Liver (tissue), 9 donors: Measurements from ENCODE around the gene BTBD9. TPM values are rescaled to one million over a fixed set of nuclear protein-coding genes. Genes with fewer than 3 reads are reported as not detected.

Experiments
- DNase-seq: peaks from one replicate; pipeline ENCODE4 v3.0.0-alpha.2; 2017; ENCODE audit warnings: low spot score
- H3K27ac ChIP-seq, 2 donors: one replicate each; pipeline ENCODE4 v1.7.0; 2013; ENCODE audit warnings: inconsistent platforms in 2 of 2, low read length in 2 of 2, control low read depth in 1 of 2, low read depth in 1 of 2, mild to moderate bottlenecking in 1 of 2
- H3K27me3 ChIP-seq, 4 donors: one replicate each; pipeline versions ENCODE4 v1.6.1 to v1.7.0; 2013; ENCODE audit warnings: low read length in 3 of 4, inconsistent platforms in 1 of 4, mild to moderate bottlenecking in 1 of 4, moderate library complexity in 1 of 4; ENCODE audit not compliant: control insufficient read depth in 4 of 4, insufficient read depth in 4 of 4
- H3K36me3 ChIP-seq, 4 donors: one replicate each; pipeline versions ENCODE4 v1.6.1 to v1.7.0; 2013; ENCODE audit warnings: low read length in 3 of 4, mild to moderate bottlenecking in 3 of 4, low read depth in 1 of 4, moderate library complexity in 1 of 4; ENCODE audit not compliant: control insufficient read depth in 4 of 4, insufficient read depth in 3 of 4
- H3K4me1 ChIP-seq, 4 donors: one replicate each; pipeline versions ENCODE4 v1.6.1 to v1.7.0; 2013; ENCODE audit warnings: low read length in 3 of 4, mild to moderate bottlenecking in 3 of 4, moderate library complexity in 1 of 4; ENCODE audit not compliant: control insufficient read depth in 4 of 4, insufficient read depth in 4 of 4
- H3K4me3 ChIP-seq, 3 donors: one replicate each; pipeline versions ENCODE4 v1.6.1 to v1.7.0; 2013; ENCODE audit warnings: low read length in 3 of 3, control low read depth in 1 of 3, low read depth in 1 of 3, mild to moderate bottlenecking in 1 of 3
- H3K9ac ChIP-seq, 2 donors: one replicate each; pipeline ENCODE4 v1.7.0; 2013; ENCODE audit warnings: low read length in 2 of 2, mild to moderate bottlenecking in 2 of 2, moderate library complexity in 2 of 2, control low read depth in 1 of 2, low read depth in 1 of 2
- H3K9me3 ChIP-seq, 4 donors: one replicate each; pipeline versions ENCODE4 v1.6.1 to v1.7.0; 2013; ENCODE audit warnings: low read length in 3 of 4; ENCODE audit not compliant: control insufficient read depth in 4 of 4
- EGR1 ChIP-seq, 2 donors: IDR thresholded peaks; 2 replicates each; pipeline ENCODE4 v1.6.1; 2016 to 2018; ENCODE audit warnings: antibody characterized with exemption in 2 of 2, low read depth in 2 of 2
- GABPA ChIP-seq, 2 donors: IDR thresholded peaks in 1 of 2; conservative IDR thresholded peaks in 1 of 2; 2 replicates each; pipeline ENCODE4 v1.6.1; 2016; ENCODE audit warnings: antibody characterized with exemption in 2 of 2, mild to moderate bottlenecking in 1 of 2, moderate library complexity in 1 of 2
- HNF4A ChIP-seq, 2 donors: conservative IDR thresholded peaks; 2 replicates each; pipeline ENCODE4 v1.6.1; 2016; ENCODE audit warnings: antibody characterized with exemption in 2 of 2, mild to moderate bottlenecking in 2 of 2
- HNF4G ChIP-seq: IDR thresholded peaks from 2 replicates; pipeline ENCODE4 v1.6.1; 2016; ENCODE audit warnings: antibody characterized with exemption
- JUND ChIP-seq, 2 donors: IDR thresholded peaks; 2 replicates each; pipeline ENCODE4 v1.6.1; 2016; ENCODE audit warnings: antibody characterized with exemption in 2 of 2
- MAX ChIP-seq: IDR thresholded peaks from 2 replicates; pipeline ENCODE4 v1.6.1; 2016; ENCODE audit warnings: antibody characterized with exemption
- RAD21 ChIP-seq, 2 donors: IDR thresholded peaks; 2 replicates each; pipeline ENCODE4 v1.6.1; 2016; ENCODE audit warnings: antibody characterized with exemption in 2 of 2, mild to moderate bottlenecking in 2 of 2
- SP1 ChIP-seq: IDR thresholded peaks from 2 replicates; pipeline ENCODE4 v1.6.1; 2018; ENCODE audit warnings: antibody characterized with exemption, mild to moderate bottlenecking
- TAF1 ChIP-seq: conservative IDR thresholded peaks from 2 replicates; pipeline ENCODE4 v1.6.1; 2016; ENCODE audit warnings: antibody characterized with exemption, mild to moderate bottlenecking
- ZBTB33 ChIP-seq: IDR thresholded peaks from 2 replicates; pipeline ENCODE4 v1.6.1; 2016; ENCODE audit warnings: antibody characterized with exemption
- WGBS: extraction: QIAGEN DNeasy Blood & Tissue Kit; methylation state at CpG from one replicate; pipeline ENCODE4 v1.1.7; 2013; 5-methylcytosine and 5-hydroxymethylcytosine counted together
- polyA plus RNA-seq, 2 donors: library from polyadenylated mRNA; stranded (reverse) in 1 of 2; unstranded in 1 of 2; fragments of 200-250 nt in 1 of 2; fragments of >200 nt in 1 of 2; fragmentation: Nextera tagmentation in 1 of 2; extraction: Ambion mirVana in 1 of 2; gene quantifications; one replicate each; pipeline versions ENCODE4 v1.2.1 to v1.2.3, GENCODE V29; 2013 to 2015
- total RNA-seq, 2 donors: library from RNA; depleted of rRNA; stranded (reverse); fragments of >200 nt; gene quantifications; one replicate each; pipeline ENCODE4 v1.2.3, GENCODE V29; 2014
- TF ChIP-seq, protein P1 (sequence below): IDR thresholded peaks from 2 replicates; pipeline ENCODE4 v1.6.1; 2016; ENCODE audit warnings: antibody characterized with exemption
- donor health status: healthy.
- donor health status: healthy.
- donor health status: healthy.
- donor health status: healthy.
- donor health status: healthy.

Gene BTBD9
- total and polyA plus RNA-seq, 4 donors: 2.0 to 12.4 (median 5.7) TPM

DNA sequence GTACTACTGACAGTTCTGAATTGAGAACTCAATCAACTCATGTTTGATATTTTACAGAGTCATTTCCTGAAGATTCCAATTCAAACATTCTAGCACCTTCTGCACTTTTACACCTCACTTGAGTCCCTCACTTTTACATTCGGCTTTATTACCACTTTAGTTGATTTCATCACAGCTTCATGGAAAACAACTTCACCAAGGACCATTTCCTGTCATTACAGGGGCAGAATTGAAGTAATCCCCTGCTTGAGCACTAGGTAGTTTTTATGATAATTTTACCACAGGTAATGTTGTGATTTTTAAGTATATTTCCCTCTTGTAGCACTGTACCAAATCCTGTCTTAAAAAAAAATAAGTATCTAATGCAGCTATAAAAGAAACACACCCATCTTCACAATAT is 312.9 kb downstream of the BTBD9 start:
- H3K27ac ChIP-seq: no peak overlapping the region

DNA sequence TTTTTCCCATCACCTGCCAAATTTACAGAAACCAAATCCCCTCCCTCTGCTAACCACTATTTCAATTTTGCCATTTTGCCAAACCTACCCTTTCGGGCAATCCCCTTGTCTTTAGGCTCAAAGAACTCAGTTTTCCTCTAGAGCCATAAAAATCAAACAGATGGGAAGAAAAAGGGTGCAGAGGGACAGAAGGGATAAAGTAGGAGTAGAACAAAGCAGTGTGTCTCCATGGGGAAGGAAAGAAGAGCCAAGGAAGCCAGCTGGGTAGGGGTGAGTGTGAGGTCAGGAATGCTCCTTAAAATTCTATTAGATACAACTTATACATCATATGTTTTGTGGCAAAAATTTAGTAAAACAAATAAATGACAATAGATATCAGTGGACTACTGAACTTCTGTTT is 316.5 kb downstream of the BTBD9 start:
- H3K36me3 ChIP-seq: no peaks in the 10 kb centered on the region
- TF ChIP-seq MAX (no peak), EGR1 (IDR thresholded peaks at IDR 0.05; ENCODE audit: low read depth in 2 of 2) (no peak), GABPA (IDR thresholded peaks at IDR 0.05 in 1 of 2, conservative IDR thresholded peaks at IDR 0.05 in 1 of 2) (no peak), SP1 (no peak)

More for the DNA sequence above, 312.9 kb downstream of the BTBD9 start:
- no peaks in the 10 kb centered on the region for H3K9me3 ChIP-seq
- H3K9ac ChIP-seq: no peak overlapping the region
- no peak for TF ChIP-seq HNF4A (conservative IDR thresholded peaks at IDR 0.05)
- no peak overlapping the region for H3K4me3 ChIP-seq
- no peak for DNase-seq
- H3K4me1 ChIP-seq: no peaks in the 10 kb centered on the region
- no peaks in the 10 kb centered on the region for H3K27me3 ChIP-seq
- WGBS: 75% methylated on average over 1 of the region's 1 CpG
- no peaks in the 10 kb centered on the region for H3K36me3 ChIP-seq

GRCh38 chr6:38322138-38322537 is 317.6 kb downstream of the BTBD9 start:
- H3K9ac ChIP-seq: no peak overlapping the region
- H3K9me3 ChIP-seq: peaks cover 0 to 5% (median 0%) of the 10 kb centered on the region in 4 donors
- H3K36me3 ChIP-seq: no peaks in the 10 kb centered on the region
- no peak overlapping the region for H3K27ac ChIP-seq
- WGBS: 80% methylated on average over 2 of the region's 2 CpGs
- DNase-seq: no peak
- H3K27me3 ChIP-seq: no peaks in the 10 kb centered on the region
- H3K4me1 ChIP-seq: no peaks in the 10 kb centered on the region
- TF ChIP-seq, protein P1, sequence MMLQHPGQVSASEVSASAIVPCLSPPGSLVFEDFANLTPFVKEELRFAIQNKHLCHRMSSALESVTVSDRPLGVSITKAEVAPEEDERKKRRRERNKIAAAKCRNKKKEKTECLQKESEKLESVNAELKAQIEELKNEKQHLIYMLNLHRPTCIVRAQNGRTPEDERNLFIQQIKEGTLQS: no peak
- no peak overlapping the region for H3K4me3 ChIP-seq

More for the DNA sequence above, 316.5 kb downstream of the BTBD9 start:
- H3K27me3 ChIP-seq: no peaks in the 10 kb centered on the region
- 99% methylated on average over 1 of the region's 1 CpG for WGBS
- H3K9me3 ChIP-seq: peaks cover 0 to 5% (median 0%) of the 10 kb centered on the region in 4 donors
- no peaks in the 10 kb centered on the region for H3K4me1 ChIP-seq
- H3K27ac ChIP-seq: no peak overlapping the region
- no peak for DNase-seq
- H3K9ac ChIP-seq: no peak overlapping the region
- no peak overlapping the region for H3K4me3 ChIP-seq

GRCh38 chr6:38320843-38321242 is 318.9 kb downstream of the BTBD9 start:
- no peak for DNase-seq

More at GRCh38 chr6:38320843-38321242, 318.9 kb downstream of the BTBD9 start:
- WGBS: 87% methylated on average over 6 of the region's 6 CpGs
- H3K36me3 ChIP-seq: no peaks in the 10 kb centered on the region
- no peak overlapping the region for H3K27ac ChIP-seq
- TF ChIP-seq RAD21 (IDR thresholded peaks at IDR 0.05) (no peak), TAF1 (no peak), HNF4G (no peak), JUND (IDR thresholded peaks at IDR 0.05) (no peak), ZBTB33 (no peak), SP1 (no peak), GABPA (IDR thresholded peaks at IDR 0.05 in 1 of 2, conservative IDR thresholded peaks at IDR 0.05 in 1 of 2) (no peak)
- H3K4me3 ChIP-seq: no peak overlapping the region
- peaks cover 0 to 5% (median 0%) of the 10 kb centered on the region in 4 donors for H3K9me3 ChIP-seq
- H3K4me1 ChIP-seq: no peaks in the 10 kb centered on the region
- no peak overlapping the region for H3K9ac ChIP-seq
- H3K27me3 ChIP-seq: no peaks in the 10 kb centered on the region
